ACHN (cell line): ENCODE data around the gene VSIG10L.

Experiments
- DNase-seq: peaks from one replicate; pipeline ENCODE4 v3.0.0-alpha.2; 2015
- in situ Hi-C: cut with HindIII; loops from 2 replicates; pipeline ENCODE4 v1.10.0; 2017; ENCODE audit warnings: low sequenced_read_pairs, low pct_ligation_motif_present, low pct_unique_long_range_greater_than_20kb

VSIG10L gene

DNA sequence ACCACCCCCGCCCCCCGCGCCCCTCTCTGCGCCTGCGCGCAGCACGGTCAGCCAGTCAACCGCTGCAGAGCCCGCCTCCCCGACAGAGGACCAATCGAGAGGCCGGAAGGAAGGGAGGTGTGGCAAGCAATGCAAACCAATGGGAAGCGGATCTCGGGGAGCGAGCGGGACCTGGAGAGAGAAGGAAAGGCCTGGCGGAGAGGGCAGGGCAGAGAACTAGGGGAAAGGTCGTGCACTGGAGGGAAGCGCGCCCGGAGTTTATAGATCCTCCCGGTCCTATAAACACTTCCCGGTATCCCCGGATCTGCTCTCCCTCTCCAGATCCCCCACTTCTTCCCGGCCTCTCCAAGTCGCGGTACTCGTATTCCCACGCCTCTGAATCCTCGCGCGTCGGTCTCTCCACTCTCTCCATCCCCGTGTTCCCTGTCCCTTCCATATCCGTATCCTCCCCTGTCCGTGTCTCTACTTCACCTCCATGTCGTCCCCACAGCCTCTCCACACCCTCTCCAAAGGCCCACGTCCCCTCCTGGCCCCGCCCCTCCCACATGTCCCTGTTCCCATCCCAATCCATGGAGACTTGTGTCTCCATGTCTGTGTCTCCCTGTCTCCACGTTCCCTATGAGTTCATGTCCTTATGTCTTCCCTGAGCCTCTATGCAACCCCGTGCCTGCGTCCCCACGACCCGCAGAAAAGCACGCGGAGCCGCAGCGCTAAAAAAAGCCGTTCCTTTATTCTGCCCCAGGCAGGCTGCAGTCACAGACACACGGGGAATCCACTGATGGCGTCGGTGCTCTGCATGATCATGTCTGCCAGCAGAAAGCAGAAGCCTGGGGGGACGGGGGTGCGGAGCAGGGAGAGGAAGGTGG, 24.7 kb upstream of the VSIG10L start:
- DNase-seq = peak; percentile 96
- in situ Hi-C loops = no loop called here

GRCh38 chr19:51365965-51366388, 24.0 kb upstream of the VSIG10L start, which contains the start of gene ETFB:
Gene ETFB, minus strand, starts transcription at chr19:51366388. Its CDS starts 62 bp downstream, at chr19:51366326.
- in situ Hi-C loops = no loop called here
- DNase-seq = no peak

- in situ Hi-C loops = no loop called here
- DNase-seq = peak; percentile 23
These were observed 23.4 kb upstream of the VSIG10L start for GRCh38 chr19:51365211-51365964.

GRCh38 chr19:51364200-51365106, 22.5 kb upstream of the VSIG10L start:
- in situ Hi-C loops = no loop called here

DNA sequence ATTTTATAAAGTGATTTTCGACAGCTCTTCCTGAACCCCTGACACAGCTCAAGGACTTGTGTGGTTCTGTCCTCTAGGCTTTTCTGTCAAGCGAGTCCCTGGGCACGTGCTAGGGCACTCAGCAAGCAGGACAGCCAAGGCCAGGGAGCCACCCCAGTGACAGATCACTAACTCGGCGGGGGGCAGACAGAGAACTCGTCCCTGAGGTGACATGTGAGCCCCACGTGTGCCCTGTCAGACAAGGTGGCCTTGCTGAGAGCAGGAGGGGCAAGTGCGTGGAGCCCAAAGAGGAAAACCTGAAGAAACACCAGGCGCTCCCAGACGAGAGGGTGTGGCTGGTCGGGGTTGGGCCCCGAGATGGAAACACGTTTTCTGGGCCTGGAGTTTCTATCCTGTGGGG, 19.3 kb upstream of the VSIG10L start:
- no peak for DNase-seq

More at GRCh38 chr19:51364200-51365106, 22.5 kb upstream of the VSIG10L start:
- no peak for DNase-seq

GRCh38 chr19:51359294-51359693, 17.4 kb upstream of the VSIG10L start:
- in situ Hi-C loops = no loop called here
- no peak for DNase-seq

More for the DNA sequence above, 19.3 kb upstream of the VSIG10L start:
- in situ Hi-C loops = no loop called here

GRCh38 chr19:51357952-51358351, 16.0 kb upstream of the VSIG10L start:
- DNase-seq = no peak
- in situ Hi-C loops = no loop called here

DNA sequence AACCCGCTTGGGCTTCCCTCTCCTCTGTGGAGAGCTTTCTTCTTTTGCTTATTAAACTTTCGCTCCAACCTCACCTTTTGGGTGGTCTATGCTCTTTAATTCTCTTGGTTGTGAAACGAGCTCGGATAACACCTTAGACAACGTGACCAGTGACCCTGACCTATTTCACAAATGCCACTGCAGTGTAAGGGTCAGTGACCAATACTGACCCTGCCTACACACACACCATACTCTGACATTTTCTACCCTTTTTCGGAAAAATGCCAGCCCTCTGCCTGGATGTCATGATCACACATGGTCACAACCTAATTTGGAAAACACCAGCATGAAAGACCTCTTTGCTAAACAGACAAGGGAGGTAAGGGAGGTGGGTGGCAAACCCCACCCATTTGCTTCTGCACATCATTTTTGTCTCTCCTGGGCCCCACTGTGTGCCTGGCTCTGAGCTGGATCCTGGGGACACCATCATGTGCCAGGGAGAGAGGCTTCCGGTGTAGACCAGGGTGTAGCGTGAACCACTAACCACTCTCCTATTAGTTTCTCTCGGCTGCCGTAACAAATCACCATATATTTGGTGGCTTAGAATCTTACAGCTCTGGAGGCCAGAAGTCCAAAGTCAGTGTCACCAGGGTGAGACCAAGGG, 14.3 kb upstream of the VSIG10L start:
- no peak for DNase-seq
- in situ Hi-C loops = no loop called here

GRCh38 chr19:51354742-51355148, 12.8 kb upstream of the VSIG10L start:
- in situ Hi-C loops = no loop called here
- DNase-seq = no peak

DNA sequence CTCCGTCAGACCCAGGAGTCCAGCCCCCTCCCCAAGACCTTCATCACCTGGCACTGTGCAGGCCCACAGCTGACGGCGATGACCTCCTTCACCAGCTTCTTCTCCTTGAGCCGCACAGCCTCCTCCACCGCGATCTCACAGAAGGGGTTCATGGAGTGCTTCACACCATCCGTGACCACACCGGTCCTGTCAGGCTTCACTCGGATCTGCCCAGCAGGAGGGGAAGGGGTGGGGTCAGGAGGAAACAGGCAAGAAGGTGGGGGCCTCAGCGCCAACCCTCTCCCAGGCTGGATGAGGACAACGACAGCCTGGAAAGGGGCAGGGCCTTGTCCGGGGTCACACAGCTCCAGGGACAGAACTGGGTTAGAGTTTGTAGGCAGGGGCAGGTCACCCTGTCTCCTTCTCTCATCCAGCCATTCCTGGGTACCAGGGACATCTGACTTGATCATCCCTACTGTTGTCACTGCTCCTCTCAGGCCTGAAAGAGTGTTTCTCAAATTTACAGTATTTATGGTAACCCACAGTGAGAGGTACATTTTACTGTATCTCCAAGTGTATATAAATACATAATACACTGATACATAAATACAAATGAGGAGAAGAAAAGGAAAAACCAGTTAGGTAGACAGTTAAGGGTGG, 12.3 kb upstream of the VSIG10L start:
- no peak for DNase-seq
- in situ Hi-C loops = no loop called here

DNA sequence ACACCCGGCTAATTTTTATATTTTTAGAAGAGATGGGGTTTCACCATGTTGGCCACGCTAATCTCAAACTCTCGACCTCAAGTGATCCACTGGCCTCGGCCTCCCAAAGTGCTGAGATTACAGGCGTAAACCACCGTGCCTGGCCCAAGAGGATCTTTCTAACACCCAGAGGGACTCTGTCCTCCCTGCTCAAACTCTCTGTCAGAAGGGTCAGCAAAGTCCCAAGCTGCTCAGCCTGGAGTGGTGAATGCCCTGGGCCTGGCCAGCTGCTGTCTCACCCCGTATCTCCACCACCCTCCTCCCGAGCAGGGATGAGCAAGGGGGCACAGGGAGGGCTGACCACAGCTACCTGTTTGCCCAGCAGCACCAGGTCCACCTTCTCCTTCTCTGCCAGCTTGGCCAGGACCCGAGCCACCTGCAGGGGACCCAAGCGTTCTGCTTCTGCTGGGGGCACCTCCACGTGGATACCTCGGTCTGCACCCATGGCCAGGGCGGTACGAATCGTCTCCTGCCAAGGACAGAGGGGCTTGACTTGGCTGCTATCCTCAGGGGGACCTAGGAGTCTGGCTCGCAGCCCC, 10.9 kb upstream of the VSIG10L start:
- no peak for DNase-seq
- in situ Hi-C loops = no loop called here

- in situ Hi-C loops = no loop called here
- no peak for DNase-seq
These were observed 9.5 kb upstream of the VSIG10L start for GRCh38 chr19:51351266-51351990.

- no peak for DNase-seq
- in situ Hi-C loops = no loop called here
These were observed 5.4 kb upstream of the VSIG10L start for GRCh38 chr19:51347209-51347928.

DNA sequence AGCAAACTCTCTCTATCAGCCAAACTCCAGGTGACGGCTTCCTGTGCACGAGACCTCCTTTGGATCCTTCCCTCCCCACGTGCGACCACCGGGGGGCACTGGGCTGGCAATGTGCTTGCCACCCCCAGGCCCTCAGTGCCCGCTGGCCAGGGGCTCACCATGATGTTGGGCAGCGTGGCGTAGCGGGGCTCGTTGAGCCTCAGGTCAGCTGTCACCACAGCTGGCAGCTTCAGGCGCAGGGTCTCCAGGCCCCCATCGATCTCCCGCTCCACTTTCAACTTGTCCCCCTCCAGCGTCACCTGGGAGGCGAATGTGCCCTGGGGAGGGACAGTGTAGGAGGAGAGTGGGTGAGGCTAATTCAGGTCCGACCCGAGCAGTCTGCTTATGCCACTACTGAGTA, 4.8 kb upstream of the VSIG10L start:
- DNase-seq = no peak
- in situ Hi-C loops = no loop called here

- no peak for DNase-seq
These were observed 3.2 kb upstream of the VSIG10L start for GRCh38 chr19:51345076-51345620.

More at GRCh38 chr19:51345076-51345620, 3.2 kb upstream of the VSIG10L start:
- in situ Hi-C loops = no loop called here
